Activated CD8-positive, alpha-beta T cell treated with anti-CD3 and anti-CD28 coated beads for 36 hours (primary cell): ENCODE data around the gene ANKRD52. TPM values are rescaled to one million over a fixed set of nuclear protein-coding genes. Genes with fewer than 3 reads are reported as not detected.
A peak's percentile ranks its signal among the peaks of the same experiment; 100 is the strongest.

Experiments
- ATAC-seq: fragments of 200-7000 bp; cut with Tn5 transposase; one replicate; pipeline ENCODE4 v1.10.0; 2021; ENCODE audit warnings: mild to moderate bottlenecking, moderate library complexity
- CTCF ChIA-PET: fragments of 350-600 bp; sonication (Branson Sonifier 250); formaldehyde crosslinking; loops from one replicate; lab custom pipeline; 2021; ENCODE audit warnings: antibody characterized with exemption; lab: Charles Lee
- POLR2A ChIA-PET: fragments of 350-600 bp; sonication (Branson Sonifier 250); formaldehyde crosslinking; loops from one replicate; lab custom pipeline; 2021; ENCODE audit warnings: antibody characterized with exemption; lab: Charles Lee
- DNase-seq: peaks from one replicate; pipeline ENCODE4 v3.0.0-alpha.2; 2020
- H3K27ac Mint-ChIP-seq: one replicate; pipeline ENCODE4 v1.8.0; 2021; ENCODE audit warnings: mild to moderate bottlenecking, mixed read lengths
- H3K27me3 Mint-ChIP-seq: one replicate; pipeline ENCODE4 v1.8.0; 2021; ENCODE audit warnings: mixed read lengths
- H3K36me3 Mint-ChIP-seq: one replicate; pipeline ENCODE4 v1.8.0; 2021; ENCODE audit warnings: low read depth, mixed read lengths
- H3K4me1 Mint-ChIP-seq: one replicate; pipeline ENCODE4 v1.8.0; 2021; ENCODE audit warnings: low read depth, mixed read lengths
- H3K4me3 Mint-ChIP-seq: one replicate; pipeline ENCODE4 v1.8.0; 2021; ENCODE audit warnings: mild to moderate bottlenecking, moderate library complexity, mixed read lengths
- H3K9me3 Mint-ChIP-seq: one replicate; pipeline ENCODE4 v1.8.0; 2021; ENCODE audit warnings: mixed read lengths
- CTCF ChIP-seq: fragments of 200-600 bp; IDR thresholded peaks from one replicate; pipeline ENCODE4 v1.8.0; 2022; ENCODE audit warnings: antibody characterized with exemption, mild to moderate bottlenecking
- intact Hi-C: fragments of 100-400 bp; cut with micrococcal nuclease; formaldehyde crosslinking; loops from one replicate; pipeline ENCODE4 v1.10.0; 2022
- total RNA-seq, 2 experiments: library from RNA; stranded (reverse); gene quantifications; one replicate each; pipeline ENCODE4 v1.2.3, GENCODE V29; 2021

Gene ANKRD52
- total RNA-seq, 2 experiments from 2014 or later: 23.3 to 31.3 TPM

GRCh38 chr12:56219840-56220239, 38.3 kb downstream of the ANKRD52 start:
- H3K4me3 Mint-ChIP-seq: peak overlapping the region; percentile 11
- peaks cover 7% of the 10 kb centered on the region for H3K36me3 Mint-ChIP-seq
- DNase-seq: no peak
- H3K27me3 Mint-ChIP-seq: no peaks in the 10 kb centered on the region
- H3K27ac Mint-ChIP-seq: no peak overlapping the region
- peaks cover 16% of the 10 kb centered on the region for H3K4me1 Mint-ChIP-seq
- no peak for TF ChIP-seq CTCF
- ChIA-PET POLR2A (interaction anchor here (0.7 to 3.0 kb wide), 2 partner anchors 30 to 1374 kb away, joined by 3 to 17 read pairs; partner anchors contain the start of gene SMARCC2), CTCF (interaction anchor here (0.7 to 4.1 kb wide), 7 partner anchors 13 to 140 kb away, joined by 3 to 41 read pairs (median 4); partner anchors contain the start of genes CS, SMARCC2 and STAT2)
- intact Hi-C loops: loop anchor here (5.0 kb wide), 1 partner anchor 47 kb away; the partner anchor contains the start of gene COQ10A
- ATAC-seq: no peak
- no peaks in the 10 kb centered on the region for H3K9me3 Mint-ChIP-seq

- CTCF ChIA-PET: interaction anchor here (0.6 to 2.3 kb wide), 4 partner anchors 9 to 98 kb away, joined by 3 to 11 read pairs (median 6); partner anchors contain the start of gene SMARCC2
- Mint-ChIP-seq H3K4me3 (no peak overlapping the region), H3K4me1 (peaks cover 7% of the 10 kb centered on the region), H3K36me3 (peaks cover 16% of the 10 kb centered on the region), H3K9me3 (no peaks in the 10 kb centered on the region), H3K27me3 (no peaks in the 10 kb centered on the region), H3K27ac (no peak overlapping the region)
- no peak for TF ChIP-seq CTCF
- ATAC-seq (no peak), DNase-seq (no peak)
- POLR2A ChIA-PET: no interaction called here
- intact Hi-C loops: no loop called here
These were observed 41.7 kb downstream of the ANKRD52 start for GRCh38 chr12:56216461-56216860.

GRCh38 chr12:56213878-56214277, 44.3 kb downstream of the ANKRD52 start:
- ChIA-PET POLR2A (interaction anchor here (1.0 kb wide), 1 partner anchor 9 kb away, joined by 4 read pairs; no protein-coding TSS in a partner anchor), CTCF (no interaction called here)
- H3K36me3 Mint-ChIP-seq: peaks cover 26% of the 10 kb centered on the region
- intact Hi-C loops: no loop called here
- H3K4me3 Mint-ChIP-seq: no peak overlapping the region
- no peaks in the 10 kb centered on the region for H3K27me3 Mint-ChIP-seq
- H3K27ac Mint-ChIP-seq: peak overlapping the region; percentile 7
- ATAC-seq: no peak
- no peaks in the 10 kb centered on the region for H3K9me3 Mint-ChIP-seq
- no peak for TF ChIP-seq CTCF
- H3K4me1 Mint-ChIP-seq: no peaks in the 10 kb centered on the region
- DNase-seq: no peak

GRCh38 chr12:56212361-56212760, 45.8 kb downstream of the ANKRD52 start:
- no peaks in the 10 kb centered on the region for H3K27me3 Mint-ChIP-seq

More at GRCh38 chr12:56212361-56212760, 45.8 kb downstream of the ANKRD52 start:
- Mint-ChIP-seq H3K4me1 (no peaks in the 10 kb centered on the region), H3K27ac (no peak overlapping the region), H3K4me3 (no peak overlapping the region), H3K36me3 (peaks cover 33% of the 10 kb centered on the region), H3K9me3 (no peaks in the 10 kb centered on the region)
- DNase-seq: no peak
- intact Hi-C loops: no loop called here
- CTCF ChIA-PET: interaction anchor here (1.5 kb wide), 1 partner anchor 53 kb away, joined by 3 read pairs; no protein-coding TSS in a partner anchor
- ATAC-seq: peak; percentile 62
- TF ChIP-seq CTCF: no peak
- POLR2A ChIA-PET: interaction anchor here (0.6 to 1.2 kb wide), 3 partner anchors 10 to 15 kb away, joined by 3 to 6 read pairs (median 4); partner anchors contain the start of gene RNF41
